SIG-M5 (cell line): Measurements from ENCODE around the gene NOXRED1.

Experiments
- DNase-seq: peaks from one replicate; lab custom pipeline; 2025; lab: John Stamatoyannopoulos, UW

The NOXRED1 gene

DNA sequence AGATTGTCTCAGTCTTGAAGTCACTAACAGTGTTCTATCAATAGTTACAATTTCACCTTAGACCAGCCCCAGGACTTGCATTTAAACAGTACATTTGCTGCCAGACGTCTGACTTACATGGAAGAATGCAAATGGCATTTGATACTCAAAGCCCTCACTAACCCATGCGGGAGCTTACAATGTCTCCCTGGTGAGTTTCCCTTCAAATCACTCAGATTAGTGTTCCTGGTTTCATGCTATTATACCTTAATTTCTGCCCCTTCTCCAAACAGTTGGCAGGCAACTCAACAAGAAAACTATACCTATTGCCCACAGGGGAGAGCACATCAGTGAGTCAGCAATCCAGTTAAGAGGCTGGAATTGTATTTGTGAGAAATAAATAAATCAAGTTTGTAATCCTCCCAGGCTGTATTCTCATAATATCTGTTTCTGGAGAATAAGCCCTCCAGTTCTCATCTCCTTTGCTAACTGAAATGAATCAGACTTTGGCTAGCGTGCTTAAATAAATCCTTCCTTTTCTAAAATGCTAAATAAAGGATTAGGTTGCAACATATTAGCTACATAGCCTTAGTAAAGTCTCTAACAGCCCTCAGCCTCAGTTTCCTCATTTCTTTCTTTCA, 78.8 kb downstream of the NOXRED1 start:
- no peak for DNase-seq
